ENCODE results near the gene DGKH.
"Not testable (repeated sequence)": the region's sequence is repeated elsewhere in the genome, so short reads cannot be mapped to it uniquely, and the experiment has no call there.

The DGKH gene

GRCh38 chr13:42040730-42041010, 7.8 kb upstream of the DGKH start:
- DNase-seq = no peak

DNA sequence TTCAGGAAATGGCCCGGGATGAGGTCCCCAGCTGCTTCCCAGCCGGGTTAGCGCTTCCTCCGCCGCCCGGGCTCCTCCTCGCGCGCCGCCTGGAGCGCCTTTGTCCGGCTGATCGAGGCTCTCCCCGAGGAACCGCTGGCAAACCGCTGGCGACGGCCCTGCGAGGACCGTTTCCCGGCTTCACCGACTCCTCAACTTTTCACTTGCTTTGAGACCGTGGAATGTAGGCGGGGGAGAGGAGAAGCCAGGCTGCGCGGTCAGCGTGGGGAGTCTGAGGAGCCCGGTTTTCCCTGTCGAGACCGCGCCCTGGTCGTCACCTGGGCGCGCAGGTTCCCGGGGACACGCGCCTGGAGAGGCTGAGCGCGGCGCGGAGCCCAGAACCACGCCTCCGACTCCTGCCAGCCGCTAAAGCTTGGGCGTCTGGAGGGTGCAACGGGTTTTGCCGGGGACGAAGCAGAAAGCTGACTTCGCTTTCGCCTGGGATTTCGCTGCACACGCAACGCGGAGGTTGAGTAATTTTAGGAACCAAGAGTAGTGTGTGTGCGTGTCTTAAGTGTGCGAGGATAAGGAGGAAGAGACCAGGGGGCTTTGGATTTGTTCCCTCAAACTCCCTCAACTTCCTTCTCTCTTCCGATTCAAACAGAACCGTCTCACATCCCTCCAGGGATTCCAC, 7.3 kb upstream of the DGKH start:
- peak; percentile 24 for DNase-seq

- no peak for DNase-seq
These were observed 6.8 kb upstream of the DGKH start for GRCh38 chr13:42041684-42042035.

DNA sequence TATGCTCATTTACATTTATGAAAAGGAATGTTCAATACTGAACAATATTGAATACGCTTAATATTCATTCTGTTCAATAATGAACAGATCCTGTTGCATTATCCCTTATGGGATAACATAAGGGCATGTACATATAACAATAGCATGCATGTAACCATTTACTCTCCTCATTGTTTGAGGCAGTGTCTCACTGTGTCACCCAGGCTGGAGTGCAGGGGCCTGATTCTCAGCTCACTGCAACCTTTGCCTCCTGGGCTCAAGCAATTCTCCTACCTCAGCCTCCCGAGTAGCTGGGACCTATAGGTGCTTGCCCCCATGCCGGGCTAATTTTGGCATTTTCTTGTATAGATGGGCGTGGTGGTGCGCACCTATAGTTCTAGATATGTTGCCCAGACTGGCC, 4.8 kb upstream of the DGKH start:
- DNase-seq = no peak

DNA sequence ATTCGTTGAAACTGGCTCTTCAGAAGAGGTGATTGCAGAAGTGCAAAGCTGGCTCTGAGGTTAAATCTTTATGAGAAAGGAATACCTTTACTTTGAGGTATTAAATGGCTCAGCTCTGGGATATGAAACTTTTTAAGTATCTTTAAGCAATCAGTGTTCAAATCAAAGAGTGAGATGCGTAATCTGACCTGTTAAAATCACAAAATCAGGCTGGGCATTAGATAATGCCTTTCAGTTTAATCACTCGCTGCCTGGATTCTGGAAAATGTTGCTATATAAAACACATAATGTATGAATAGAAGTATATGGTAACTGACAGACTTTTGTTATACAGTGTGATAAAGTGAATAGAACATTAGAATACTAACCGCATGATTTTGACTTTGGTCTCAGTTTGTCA, 2.0 kb upstream of the DGKH start:
- DNase-seq = no peak

DNA sequence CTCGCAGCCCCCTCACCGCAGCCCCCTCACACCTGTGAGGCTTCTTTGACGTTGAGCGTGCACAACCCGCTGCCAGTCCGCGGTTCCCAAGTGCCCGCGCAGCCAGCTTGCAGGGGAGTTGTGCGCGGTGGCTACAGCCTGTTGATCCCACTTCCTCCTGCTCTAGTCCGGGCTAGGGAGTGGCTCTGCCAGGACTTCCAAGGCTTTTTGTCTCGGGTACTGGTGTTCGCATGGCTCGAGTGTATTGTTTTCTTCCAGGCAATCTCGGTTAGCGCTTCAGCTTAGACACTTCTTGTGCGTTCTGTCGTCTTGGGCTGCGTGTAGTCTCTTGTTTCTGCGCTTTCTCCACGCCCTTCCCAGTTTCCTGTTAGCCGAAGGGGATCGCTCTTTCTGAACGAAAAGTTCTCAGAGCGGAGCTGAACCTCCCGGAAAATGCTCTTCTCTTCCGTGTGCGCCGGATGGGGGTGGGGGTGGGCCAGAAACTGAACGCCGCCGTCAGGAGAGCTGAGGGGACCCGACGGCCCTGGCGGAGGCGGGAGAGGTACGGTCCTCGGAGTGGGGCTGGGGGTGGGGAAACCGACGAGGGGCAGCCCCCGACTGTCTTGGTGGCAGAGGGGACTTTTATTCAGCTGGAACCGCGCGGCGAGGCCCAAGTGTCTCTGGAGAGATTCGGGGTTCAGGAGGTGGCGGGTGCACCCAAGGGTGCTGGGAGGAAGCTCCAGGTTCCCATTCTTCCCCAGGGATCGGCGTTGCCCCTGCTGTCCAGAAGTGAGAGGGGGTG, 697 bp upstream of the DGKH start:
- DNase-seq = peak; percentile 10

DNA sequence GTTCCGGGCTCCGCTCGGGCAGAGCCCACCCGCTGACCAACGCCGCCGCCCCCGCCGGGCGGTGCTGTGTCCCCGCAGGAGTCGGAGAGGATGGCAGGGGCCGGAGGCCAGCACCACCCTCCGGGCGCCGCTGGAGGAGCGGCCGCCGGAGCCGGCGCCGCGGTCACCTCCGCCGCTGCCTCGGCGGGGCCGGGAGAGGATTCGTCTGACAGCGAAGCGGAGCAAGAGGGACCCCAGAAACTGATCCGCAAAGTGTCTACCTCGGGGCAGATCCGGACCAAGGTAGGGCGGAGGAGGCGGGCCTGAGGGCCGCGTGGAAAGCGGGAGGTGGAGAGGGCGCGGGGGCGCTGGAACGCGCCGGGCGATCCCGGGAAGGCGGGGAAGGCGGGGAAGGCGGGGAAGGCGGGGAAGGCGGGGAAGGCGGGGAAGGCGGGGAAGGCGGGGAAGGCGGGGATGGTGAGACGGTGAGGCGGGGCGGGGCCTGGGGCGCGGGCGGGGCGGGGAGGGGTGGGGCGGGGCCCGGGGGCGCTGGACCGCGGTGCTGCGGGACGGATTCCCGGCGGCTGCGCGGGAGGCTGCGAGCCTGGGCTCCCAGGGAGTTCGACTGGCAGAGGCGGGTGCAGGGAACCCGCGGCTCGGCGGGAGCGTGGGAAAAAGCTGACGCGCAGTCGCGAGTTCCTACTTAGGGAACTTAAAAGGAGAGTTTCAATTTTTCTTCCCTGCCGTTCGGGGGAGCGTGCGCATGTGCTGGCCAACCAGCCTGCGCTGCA, 421 bp downstream of the DGKH start:
- peak; percentile 48 for DNase-seq

DNA sequence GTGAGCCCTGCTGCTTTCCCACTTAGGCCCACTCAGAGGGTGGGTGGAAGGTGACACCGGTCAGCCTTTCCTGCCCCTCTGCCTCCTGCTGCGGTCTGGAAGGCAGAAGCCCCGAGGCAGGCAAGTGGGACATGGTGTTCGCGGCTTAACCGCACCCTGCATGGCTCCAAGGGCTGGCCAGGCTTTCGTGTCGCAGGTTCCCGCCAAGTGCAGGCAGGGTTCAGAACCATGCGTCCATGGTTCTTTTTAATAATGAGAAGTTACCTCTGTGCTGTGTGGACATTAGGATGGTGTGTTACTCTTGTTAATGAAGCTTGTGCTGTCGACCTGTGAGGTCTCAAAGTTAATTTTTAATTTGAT, 986 bp downstream of the DGKH start:
- DNase-seq = no peak

- no peak for DNase-seq
These were observed 6.5 kb downstream of the DGKH start for GRCh38 chr13:42054798-42055499.

DNA sequence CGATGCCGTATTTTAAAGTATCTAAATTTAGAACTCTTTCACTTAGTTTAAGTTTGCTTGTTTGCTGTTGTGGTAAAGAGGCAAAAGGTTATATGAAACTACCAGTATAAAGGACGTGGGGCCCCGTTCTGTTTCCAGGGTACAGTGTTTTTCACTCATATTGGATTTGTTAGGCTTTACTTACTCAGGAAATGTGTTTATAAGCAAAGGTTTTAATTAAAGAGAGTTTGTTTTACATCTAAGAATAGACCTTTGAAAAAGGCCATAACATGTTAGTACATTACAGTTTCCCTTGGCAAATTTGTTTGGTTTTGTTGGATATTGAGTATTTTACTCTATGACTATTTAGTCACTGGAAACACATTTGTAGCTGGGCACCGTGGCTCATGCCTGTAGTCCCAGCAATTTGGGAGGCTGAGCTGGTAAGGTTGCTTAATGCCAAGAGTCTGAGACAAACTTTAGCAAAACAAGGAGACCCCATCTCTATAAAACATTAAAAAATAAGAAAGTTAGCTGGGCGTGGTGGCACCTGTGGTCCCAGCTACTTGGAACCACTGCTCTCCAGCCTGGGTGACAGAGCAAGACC, 7.1 kb downstream of the DGKH start:
- no peak for DNase-seq

DNA sequence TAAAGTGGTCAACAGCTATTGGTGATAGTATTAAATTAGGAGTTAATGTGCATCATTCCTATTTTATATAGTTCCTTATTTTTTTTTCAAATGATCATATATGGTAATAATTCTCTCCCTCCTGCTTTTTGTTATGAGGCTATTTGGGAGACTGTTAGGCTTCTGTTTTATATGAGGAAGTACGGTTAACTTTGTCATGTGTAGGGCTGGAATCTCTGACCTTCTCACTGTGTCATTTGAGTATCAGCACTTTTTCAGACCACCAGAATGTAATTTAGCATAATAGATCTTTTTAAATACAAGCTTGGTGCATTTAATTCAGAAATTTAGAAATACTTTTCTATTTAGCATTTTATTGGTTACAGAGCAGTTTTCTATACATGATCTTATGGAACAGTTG, 7.7 kb downstream of the DGKH start:
- DNase-seq = no peak

- no peak for DNase-seq
These were observed 8.1 kb downstream of the DGKH start for GRCh38 chr13:42056583-42056982.

DNA sequence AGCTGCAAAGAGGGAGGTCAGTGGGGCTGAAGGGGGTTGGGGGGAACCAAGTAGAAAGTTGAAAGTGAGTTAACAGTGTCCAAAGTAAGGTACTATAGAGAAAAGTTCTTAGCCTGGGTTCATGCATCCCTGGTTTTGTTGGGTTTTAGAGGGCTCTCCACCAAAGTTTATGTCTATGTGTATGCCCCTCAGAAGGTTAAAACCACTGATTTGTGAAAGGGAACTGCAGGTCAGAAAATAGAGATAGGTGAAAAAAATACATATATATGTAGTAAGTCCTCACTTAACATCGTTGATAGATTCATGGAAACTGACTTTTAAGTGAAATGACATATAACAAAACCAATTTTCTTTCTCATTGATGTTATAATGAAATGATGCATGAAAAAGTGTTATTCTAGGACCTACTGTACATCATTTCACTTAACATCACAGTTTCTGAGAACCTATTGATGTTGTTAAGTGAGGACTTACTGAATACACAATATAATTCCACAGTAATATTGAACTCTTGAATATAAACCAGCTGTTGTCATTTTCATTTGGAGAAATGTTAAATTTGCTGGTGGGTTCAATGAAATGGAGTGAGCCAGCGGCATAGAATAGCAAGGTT, 9.6 kb downstream of the DGKH start:
- no peak for DNase-seq

DNA sequence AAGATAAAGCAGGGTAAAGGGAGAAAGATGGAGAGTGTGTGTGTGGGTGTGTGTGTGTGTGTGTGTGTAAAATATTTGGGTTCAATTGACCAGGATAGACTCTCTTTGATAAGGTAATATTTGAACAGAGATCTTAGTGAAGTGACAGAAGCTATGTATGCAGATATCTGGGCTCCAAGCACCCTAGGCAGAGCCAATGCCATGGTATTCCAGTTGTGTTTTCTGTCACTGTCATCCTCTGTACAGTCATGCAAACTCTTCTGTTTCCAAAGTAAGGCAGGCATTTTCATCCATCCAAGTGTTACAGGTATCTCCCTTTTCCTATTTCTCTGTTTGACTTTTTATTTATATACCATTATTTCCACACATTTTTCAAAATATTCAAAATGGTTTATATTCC, 13.5 kb downstream of the DGKH start:
- no peak for DNase-seq

DNA sequence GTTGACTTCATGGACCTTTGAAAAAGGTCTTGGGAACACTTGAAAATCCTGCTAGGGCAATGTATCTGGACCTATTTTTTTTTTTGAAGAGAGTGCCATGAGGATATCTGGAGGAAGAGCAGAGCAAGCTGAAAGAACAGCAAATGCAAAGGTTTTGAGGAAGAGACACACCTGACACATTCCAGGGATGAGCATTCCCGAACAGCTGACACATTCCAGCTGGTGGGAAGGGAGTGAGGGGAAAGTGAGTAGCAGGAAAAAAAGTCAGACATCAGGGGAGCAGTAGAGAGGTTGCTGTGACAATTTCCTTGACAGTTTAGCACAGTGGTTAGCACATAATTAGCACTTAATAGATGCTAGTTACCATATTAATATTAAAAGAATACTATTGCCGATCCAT, 14.7 kb downstream of the DGKH start:
- no peak for DNase-seq

- DNase-seq = no peak
These were observed 15.8 kb downstream of the DGKH start for GRCh38 chr13:42064259-42064658.

- no peak for DNase-seq
These were observed 16.5 kb downstream of the DGKH start for GRCh38 chr13:42064966-42065365.

- DNase-seq = no peak
These were observed 17.0 kb downstream of the DGKH start for GRCh38 chr13:42065414-42065813.

- DNase-seq = no peak
These were observed 18.1 kb downstream of the DGKH start for GRCh38 chr13:42066542-42066941.

- no peak for DNase-seq
These were observed 20.4 kb downstream of the DGKH start for GRCh38 chr13:42068886-42069285.

DNA sequence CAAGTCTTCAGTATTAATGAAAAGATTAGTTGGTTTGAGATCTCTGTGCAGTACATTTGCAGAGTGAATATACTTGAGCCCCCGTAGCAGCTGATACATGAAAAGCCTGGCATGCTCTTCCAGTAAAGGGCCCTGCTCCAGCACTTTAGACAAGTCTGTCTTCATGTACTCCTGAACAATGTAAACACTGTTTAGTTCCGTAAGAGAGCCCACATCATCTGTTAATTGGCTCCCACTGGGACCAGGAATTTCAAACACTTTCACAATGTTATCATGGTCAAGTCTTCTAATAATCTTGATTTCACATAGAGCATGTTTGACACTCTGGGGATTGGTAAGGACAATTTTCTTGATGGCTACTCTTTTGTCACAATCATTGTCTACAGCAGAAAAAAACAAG, 22.2 kb downstream of the DGKH start:
- DNase-seq = not testable (repeated sequence)

DNA sequence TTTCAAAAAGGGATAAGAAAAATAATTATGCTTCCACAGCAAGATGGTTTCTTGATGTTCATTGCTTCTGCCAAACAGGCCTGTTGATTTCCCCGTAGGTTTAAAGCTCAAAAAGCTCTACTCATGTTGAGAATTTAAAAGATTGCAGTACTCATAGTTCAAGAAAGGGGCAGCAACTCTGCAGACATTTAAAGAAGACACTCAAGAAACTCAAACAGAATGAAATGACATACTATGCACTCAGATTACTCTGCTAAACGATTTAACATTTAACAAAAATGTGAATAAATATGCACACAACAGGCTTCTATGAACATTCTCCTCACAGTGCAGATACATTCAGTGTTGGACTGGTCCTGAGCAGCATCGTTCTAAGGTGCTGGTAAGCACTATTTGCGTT, 22.7 kb downstream of the DGKH start:
- not testable (repeated sequence) for DNase-seq

Measured in central memory CD4-positive, alpha-beta T cell (primary cell).